Vagina (tissue), 2 donors: ENCODE data around the gene C2CD2.

Source experiments
- CTCF ChIP-seq, 3 experiments: fragments of 450-650 bp in 2 of 3; fragments of 200-600 bp in 1 of 3; sonication (generic) in 1 of 3; IDR thresholded peaks; one replicate each; pipeline ENCODE4 v1.5.1; 2017 to 2019; ENCODE audit warnings: antibody characterized with exemption in 3 of 3, mild to moderate bottlenecking in 2 of 3, moderate library complexity in 2 of 3
- POLR2AphosphoS5 ChIP-seq, 2 donors: sonication (generic); formaldehyde crosslinking; IDR thresholded peaks; one replicate each; pipeline ENCODE4 v1.9.0; 2017; ENCODE audit warnings: antibody characterized with exemption in 2 of 2, mild to moderate bottlenecking in 2 of 2, low read depth in 1 of 2; ENCODE audit not compliant: insufficient read depth in 1 of 2

- no peak for TF ChIP-seq POLR2AphosphoS5 (IDR thresholded peaks at IDR 0.05; ENCODE audit: insufficient read depth in 1 of 2, low read depth in 1 of 2)
- TF ChIP-seq CTCF (IDR thresholded peaks at IDR 0.05), result no peak
These were observed 82.4 kb downstream of the C2CD2 start for GRCh38 chr21:41871293-41872030.
